Omental fat pad (tissue), 4 donors: ENCODE data around the gene CHRM2. TPM values are rescaled to one million over a fixed set of nuclear protein-coding genes. Genes with fewer than 3 reads are reported as not detected.
"Not testable (repeated sequence)": the region's sequence is repeated elsewhere in the genome, so short reads cannot be mapped to it uniquely, and the experiment has no call there.

ENCODE experiments used
- ATAC-seq: fragments of 150-250 bp; one replicate; pipeline ENCODE4 v1.9.1; 2016; ENCODE audit warnings: mild to moderate bottlenecking, moderate library complexity; ENCODE audit not compliant: low FRiP score
- DNase-seq: peaks from one replicate; pipeline ENCODE4 v3.0.0-alpha.2; 2019; ENCODE audit warnings: low spot score
- CTCF ChIP-seq, 3 donors: fragments of 450-650 bp; IDR thresholded peaks; one replicate each; pipeline ENCODE4 v1.5.1; 2016 to 2017; ENCODE audit warnings: antibody characterized with exemption in 3 of 3, mild to moderate bottlenecking in 3 of 3, moderate library complexity in 2 of 3
- total RNA-seq, 4 donors: library from RNA; depleted of rRNA; stranded (reverse); fragments of >200 nt; gene quantifications; one replicate each; pipeline ENCODE4 v1.1.0, GENCODE V29; 2016

Gene CHRM2
- under 1 TPM in 2 of 4 donors, not detected in 2; 0.09 to 0.47 TPM for total RNA-seq

DNA sequence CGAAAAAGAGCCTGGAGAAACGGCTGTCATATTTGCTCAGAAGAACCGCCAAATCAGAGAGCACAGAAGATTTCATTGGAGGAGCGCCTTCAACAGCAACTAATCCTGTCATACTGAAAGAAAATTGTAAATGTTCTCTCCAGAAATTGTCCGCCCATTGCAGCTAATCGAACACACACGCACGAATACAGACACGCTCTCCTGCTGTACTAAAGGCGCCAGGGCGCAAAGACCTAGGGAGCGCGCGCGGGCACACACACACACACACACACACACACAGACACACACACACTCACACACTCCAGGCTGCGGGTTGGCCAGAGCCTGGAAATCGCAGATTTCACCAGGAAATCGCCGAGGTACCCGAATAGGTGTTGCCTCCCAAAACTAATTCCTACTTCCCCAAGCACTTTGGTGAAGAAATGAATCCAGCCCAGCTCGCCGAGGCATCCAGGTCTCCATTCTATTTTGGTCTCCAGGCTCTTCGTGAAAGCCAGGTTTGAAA is at the start of gene CHRM2:
Gene CHRM2 (plus strand): TSS at position 157 of the 505 bp plus-strand sequence. CDS start 146,214 bp downstream, outside the sequence.
- TF ChIP-seq CTCF (IDR thresholded peaks at IDR 0.05), result no peak
- ATAC-seq (no peak), DNase-seq (no peak)

DNA sequence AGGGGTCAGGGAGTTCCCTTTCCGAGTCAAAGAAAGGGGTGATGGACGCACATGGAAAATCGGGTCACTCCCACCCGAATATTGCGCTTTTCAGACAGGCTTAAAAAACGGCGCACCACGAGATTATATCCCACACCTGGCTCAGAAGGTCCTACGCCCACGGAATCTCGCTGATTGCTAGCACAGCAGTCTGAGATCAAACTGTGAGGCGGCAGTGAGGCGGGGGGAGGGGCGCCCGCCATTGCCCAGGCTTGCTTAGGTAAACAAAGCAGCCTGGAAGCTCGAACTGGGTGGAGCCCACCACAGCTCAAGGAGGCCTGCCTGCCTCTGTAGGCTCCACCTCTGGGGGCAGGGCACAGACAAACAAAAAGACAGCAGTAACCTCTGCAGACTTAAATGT is 37.1 kb upstream of the CHRM2 start:
- ATAC-seq, DNase-seq: not testable (repeated sequence)

DNA sequence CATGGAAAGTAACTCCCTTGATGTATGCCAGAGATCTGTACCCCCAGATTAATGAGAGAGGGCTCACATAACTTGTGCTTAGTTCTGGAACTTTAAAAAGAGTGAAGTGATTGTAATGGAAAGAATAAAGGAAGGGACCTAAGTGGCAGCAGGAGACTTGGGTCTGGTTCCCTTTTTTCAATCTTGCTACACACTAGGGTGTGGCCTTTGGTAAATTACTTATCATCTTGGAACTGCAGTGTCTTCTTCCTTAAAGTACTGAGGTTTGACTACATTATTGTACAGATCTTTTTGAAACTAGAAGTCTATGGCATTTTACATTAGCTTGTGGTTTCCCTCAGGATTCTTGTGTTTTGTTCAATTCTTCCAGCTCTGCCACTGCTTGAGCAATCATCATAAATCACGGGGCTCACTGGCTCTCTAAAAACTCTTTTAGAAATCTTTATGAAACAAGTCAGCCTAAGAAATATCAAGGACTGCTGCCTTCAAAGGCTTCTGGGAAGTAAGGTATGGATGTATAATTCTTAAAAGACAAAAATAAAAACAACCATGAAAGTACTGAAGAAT is 22.5 kb upstream of the CHRM2 start:
- DNase-seq, result no peak
- no peak for TF ChIP-seq CTCF (IDR thresholded peaks at IDR 0.05)
- no peak for ATAC-seq

- DNase-seq (no peak), ATAC-seq (no peak)
- no peak for TF ChIP-seq CTCF (IDR thresholded peaks at IDR 0.05)
Observed at GRCh38 chr7:136847858-136848257, 20.6 kb upstream of the CHRM2 start.

DNA sequence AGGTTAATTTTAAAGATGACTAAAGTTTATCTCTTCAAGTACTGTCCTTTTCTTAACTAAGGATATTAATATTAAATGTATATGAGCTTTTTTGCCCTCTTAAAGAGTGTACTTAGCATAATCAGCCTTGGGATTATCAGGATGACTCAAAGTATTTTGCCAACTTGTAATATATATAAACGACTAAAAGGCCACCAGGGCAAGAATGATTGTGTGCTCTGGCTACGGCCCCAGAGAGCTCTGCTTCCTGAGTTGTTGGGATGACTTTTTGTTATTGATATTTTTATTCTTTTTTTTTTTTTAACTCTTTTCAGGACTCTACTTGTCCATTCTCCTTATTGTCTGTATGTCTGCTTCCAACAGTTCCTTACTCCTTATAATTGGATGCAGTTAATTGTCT is 14.8 kb upstream of the CHRM2 start:
- ATAC-seq (no peak), DNase-seq (no peak)
- no peak for TF ChIP-seq CTCF (IDR thresholded peaks at IDR 0.05)

DNA sequence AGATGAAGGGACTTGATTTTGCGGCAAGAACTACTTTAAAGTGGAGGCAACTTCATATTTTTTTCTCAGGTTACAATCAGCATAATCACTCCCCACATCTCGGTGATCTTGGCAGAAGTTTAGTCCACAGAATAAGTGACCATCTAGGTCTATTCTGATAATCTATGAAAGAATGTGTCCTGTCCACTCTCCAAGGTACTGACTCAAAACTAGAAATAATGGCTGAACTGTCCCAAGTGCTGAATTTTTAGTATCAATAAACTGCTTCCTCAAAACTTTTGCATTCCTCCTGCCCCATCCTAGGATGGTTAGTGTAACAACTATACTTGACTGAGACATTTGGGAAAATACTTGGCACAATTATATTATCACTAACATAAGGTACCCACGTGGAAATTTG is 10.9 kb upstream of the CHRM2 start:
- no peak for DNase-seq
- ATAC-seq, result no peak
- no peak for TF ChIP-seq CTCF (IDR thresholded peaks at IDR 0.05)

GRCh38 chr7:136859803-136860202 is 8.6 kb upstream of the CHRM2 start:
- TF ChIP-seq CTCF (IDR thresholded peaks at IDR 0.05), result no peak
- no peak for ATAC-seq

More at GRCh38 chr7:136859803-136860202, 8.6 kb upstream of the CHRM2 start:
- no peak for DNase-seq
